Erythroblast (primary cell): Measurements from ENCODE around the gene ZNRF2.

Experiments used
- GATA1 ChIP-seq: IDR thresholded peaks from 2 replicates; pipeline ENCODE4 v1.6.1; 2011; ENCODE audit warnings: low read depth, mild to moderate bottlenecking, control low read depth, low read length, moderate library complexity
- POLR2A ChIP-seq: IDR thresholded peaks from 2 replicates; pipeline ENCODE4 v1.6.1; 2011; ENCODE audit warnings: mild to moderate bottlenecking, low read length

DNA sequence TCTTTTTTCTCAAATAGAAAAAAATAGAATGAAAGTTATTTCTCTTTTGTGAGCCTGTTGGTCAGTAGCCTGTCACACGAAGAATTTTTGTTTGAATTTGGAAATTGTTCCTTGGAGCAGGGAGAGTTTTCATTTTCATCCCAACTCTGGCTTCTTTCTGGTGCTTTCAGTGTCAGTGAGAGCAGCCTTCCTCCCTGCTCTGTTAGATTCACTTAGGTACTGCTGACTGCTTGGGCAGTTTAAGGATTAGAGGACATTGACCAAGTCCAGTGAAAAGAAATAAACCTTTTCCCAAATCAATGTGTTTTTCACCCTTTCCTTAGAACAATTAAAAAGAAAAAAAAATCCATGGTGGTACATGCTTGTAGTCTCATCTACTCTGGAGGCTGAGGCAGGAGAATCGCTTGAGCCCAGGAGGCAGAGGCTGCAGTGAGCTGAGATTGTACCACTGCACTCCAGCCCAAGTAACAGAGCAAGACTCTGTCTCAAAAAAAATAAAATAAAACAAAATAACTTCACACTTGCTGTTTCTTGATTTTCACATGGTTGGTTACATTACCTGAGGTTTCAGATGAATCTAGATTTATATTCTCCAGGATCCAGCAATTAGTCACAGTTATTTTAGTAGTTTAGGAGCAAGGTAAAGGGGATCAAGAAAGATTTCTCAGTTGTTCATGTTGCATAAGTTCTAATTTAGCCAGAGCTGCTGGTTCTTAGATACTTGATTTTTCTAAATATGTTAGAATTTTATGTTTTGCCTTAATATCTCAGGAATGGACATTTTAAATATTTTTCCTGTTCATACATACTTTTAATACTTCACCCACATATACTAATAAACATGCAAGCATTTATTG is 63.1 kb downstream of the ZNRF2 start:
- TF ChIP-seq POLR2A (no peak), GATA1 (no peak)
